Erythroblast (primary cell): Measurements from ENCODE around the gene LECT2.

ENCODE experiments used
- GATA1 ChIP-seq: IDR thresholded peaks from 2 replicates; pipeline ENCODE4 v1.6.1; 2011; ENCODE audit warnings: low read depth, mild to moderate bottlenecking, control low read depth, low read length, moderate library complexity
- POLR2A ChIP-seq: IDR thresholded peaks from 2 replicates; pipeline ENCODE4 v1.6.1; 2011; ENCODE audit warnings: mild to moderate bottlenecking, low read length

- TF ChIP-seq GATA1 (no peak), POLR2A (no peak)
These were observed 25.8 kb upstream of the LECT2 start for GRCh38 chr5:135980620-135981019.
